Immature natural killer cell (primary cell): ENCODE data around the gene NDST1. TPM values are rescaled to one million over a fixed set of nuclear protein-coding genes. Genes with fewer than 3 reads are reported as not detected.

ENCODE experiments used
- DNase-seq, 3 donors: peaks; one replicate each; pipeline ENCODE4 v3.0.0; 2022; ENCODE audit warnings: mixed read lengths in 1 of 3
- H3K27ac Mint-ChIP-seq, 6 donors: one replicate each; pipeline ENCODE4 v1.8.0; 2020; ENCODE audit warnings: mixed read lengths in 6 of 6, mild to moderate bottlenecking in 5 of 6, inconsistent platforms in 4 of 6, moderate library complexity in 3 of 6
- H3K27me3 Mint-ChIP-seq, 3 donors: one replicate each; pipeline ENCODE4 v1.8.0; 2020 to 2021; ENCODE audit warnings: low read depth in 3 of 3, mild to moderate bottlenecking in 3 of 3, mixed read lengths in 3 of 3, moderate library complexity in 3 of 3, inconsistent platforms in 1 of 3
- H3K36me3 Mint-ChIP-seq, 3 donors: one replicate each; pipeline ENCODE4 v1.8.0; 2020; ENCODE audit warnings: mixed read lengths in 3 of 3, inconsistent platforms in 2 of 3, mild to moderate bottlenecking in 2 of 3
- H3K4me1 Mint-ChIP-seq, 2 donors: one replicate each; pipeline ENCODE4 v1.8.0; 2020; ENCODE audit warnings: inconsistent platforms in 2 of 2, mild to moderate bottlenecking in 2 of 2, mixed read lengths in 2 of 2, moderate library complexity in 1 of 2
- H3K4me3 Mint-ChIP-seq, 5 donors: one replicate each; pipeline ENCODE4 v1.8.0; 2020; ENCODE audit warnings: mild to moderate bottlenecking in 5 of 5, mixed read lengths in 5 of 5, inconsistent platforms in 3 of 5, moderate library complexity in 3 of 5
- H3K9me3 Mint-ChIP-seq, 6 donors: one replicate each; pipeline ENCODE4 v1.8.0; 2020; ENCODE audit warnings: mild to moderate bottlenecking in 6 of 6, mixed read lengths in 6 of 6, inconsistent platforms in 4 of 6, moderate library complexity in 3 of 6
- polyA plus RNA-seq, 3 donors: library from polyadenylated mRNA; unstranded; fragments of 300-500 nt; fragmentation: Illumina TruSeq; gene quantifications; one replicate each; pipeline ENCODE4 v1.2.3, GENCODE V29; 2021

NDST1 gene
- polyA plus RNA-seq, 3 donors from 2014 or later = 1.2 to 3.2 (median 1.4) TPM

- H3K4me3 Mint-ChIP-seq = no peak overlapping the region
- DNase-seq = no peak
Observed at GRCh38 chr5:150584556-150585335, 76.8 kb downstream of the NDST1 start.

DNA sequence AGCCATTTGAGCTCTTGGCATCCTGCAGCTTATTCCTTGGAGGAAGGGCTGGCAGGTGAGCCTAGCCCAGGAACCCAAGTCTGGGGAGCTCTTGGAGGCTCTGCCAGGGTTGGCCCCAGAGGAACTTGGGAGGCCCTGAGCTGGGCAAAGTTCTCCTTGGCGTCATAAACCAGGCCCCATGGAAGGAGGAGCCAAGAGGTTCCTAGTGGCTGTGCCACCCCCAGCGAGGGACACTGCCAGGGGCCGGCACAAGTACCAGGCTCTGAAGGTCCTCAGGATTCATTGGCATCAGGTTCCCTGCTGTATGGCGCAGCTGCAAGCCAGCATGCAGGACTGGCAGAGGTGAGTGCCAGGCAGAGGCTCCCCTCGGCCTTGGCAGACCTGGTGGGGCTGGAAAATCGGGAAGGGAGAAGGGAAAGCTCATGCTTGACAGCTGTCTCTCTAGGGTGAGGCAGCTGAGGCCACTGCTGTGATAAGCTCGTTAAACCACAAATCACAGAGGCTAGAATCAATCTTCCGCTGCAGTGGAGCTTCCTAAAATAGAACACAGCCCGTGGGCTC lies 77.9 kb downstream of the NDST1 start:
- H3K4me3 Mint-ChIP-seq = no peak overlapping the region
- H3K27ac Mint-ChIP-seq = no peak overlapping the region
- no peaks in the 10 kb centered on the region for H3K9me3 Mint-ChIP-seq
- DNase-seq = no peak
- peaks cover 0 to 5% (median 4%) of the 10 kb centered on the region in 3 donors for H3K27me3 Mint-ChIP-seq
- H3K4me1 Mint-ChIP-seq = no peaks in the 10 kb centered on the region
- no peaks in the 10 kb centered on the region for H3K36me3 Mint-ChIP-seq

More at GRCh38 chr5:150584556-150585335, 76.8 kb downstream of the NDST1 start:
- no peaks in the 10 kb centered on the region for H3K9me3 Mint-ChIP-seq
- peaks cover 0 to 6% (median 4%) of the 10 kb centered on the region in 3 donors for H3K27me3 Mint-ChIP-seq
- H3K27ac Mint-ChIP-seq = no peak overlapping the region
- H3K4me1 Mint-ChIP-seq = no peaks in the 10 kb centered on the region
- no peaks in the 10 kb centered on the region for H3K36me3 Mint-ChIP-seq

DNA sequence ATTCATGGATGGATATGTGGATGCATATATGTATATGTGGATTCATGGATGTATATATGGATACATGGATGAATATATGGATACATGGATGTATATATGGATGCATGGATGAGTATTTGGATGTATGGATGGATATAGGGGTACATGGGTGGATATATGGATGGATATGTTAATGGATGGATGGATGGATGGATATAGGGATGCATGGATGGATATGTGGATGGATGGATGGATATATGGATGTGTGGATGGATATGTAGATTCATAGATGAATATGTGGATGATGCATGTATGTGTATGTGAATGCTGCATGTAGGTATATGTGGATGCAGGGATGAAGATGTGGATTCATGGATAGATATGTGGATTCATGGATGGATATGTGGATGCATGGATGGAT lies 79.1 kb downstream of the NDST1 start:
- Mint-ChIP-seq H3K36me3 (no peaks in the 10 kb centered on the region), H3K27me3 (peaks cover 0 to 5% (median 4%) of the 10 kb centered on the region in 3 donors), H3K4me1 (no peaks in the 10 kb centered on the region), H3K27ac (no peak overlapping the region), H3K4me3 (no peak overlapping the region), H3K9me3 (no peaks in the 10 kb centered on the region)
- DNase-seq = no peak

GRCh38 chr5:150587856-150588595 lies 80.1 kb downstream of the NDST1 start:
- Mint-ChIP-seq H3K9me3 (no peaks in the 10 kb centered on the region), H3K36me3 (no peaks in the 10 kb centered on the region), H3K27ac (no peak overlapping the region), H3K4me1 (no peaks in the 10 kb centered on the region), H3K4me3 (no peak overlapping the region), H3K27me3 (peaks cover 0 to 5% (median 4%) of the 10 kb centered on the region in 3 donors)
- DNase-seq = no peak

GRCh38 chr5:150588596-150588890 lies 80.6 kb downstream of the NDST1 start:
- Mint-ChIP-seq H3K9me3 (no peaks in the 10 kb centered on the region), H3K4me3 (no peak overlapping the region), H3K27ac (no peak overlapping the region), H3K36me3 (no peaks in the 10 kb centered on the region), H3K4me1 (no peaks in the 10 kb centered on the region), H3K27me3 (peaks cover 0 to 5% (median 4%) of the 10 kb centered on the region in 3 donors)
- no peak for DNase-seq

DNA sequence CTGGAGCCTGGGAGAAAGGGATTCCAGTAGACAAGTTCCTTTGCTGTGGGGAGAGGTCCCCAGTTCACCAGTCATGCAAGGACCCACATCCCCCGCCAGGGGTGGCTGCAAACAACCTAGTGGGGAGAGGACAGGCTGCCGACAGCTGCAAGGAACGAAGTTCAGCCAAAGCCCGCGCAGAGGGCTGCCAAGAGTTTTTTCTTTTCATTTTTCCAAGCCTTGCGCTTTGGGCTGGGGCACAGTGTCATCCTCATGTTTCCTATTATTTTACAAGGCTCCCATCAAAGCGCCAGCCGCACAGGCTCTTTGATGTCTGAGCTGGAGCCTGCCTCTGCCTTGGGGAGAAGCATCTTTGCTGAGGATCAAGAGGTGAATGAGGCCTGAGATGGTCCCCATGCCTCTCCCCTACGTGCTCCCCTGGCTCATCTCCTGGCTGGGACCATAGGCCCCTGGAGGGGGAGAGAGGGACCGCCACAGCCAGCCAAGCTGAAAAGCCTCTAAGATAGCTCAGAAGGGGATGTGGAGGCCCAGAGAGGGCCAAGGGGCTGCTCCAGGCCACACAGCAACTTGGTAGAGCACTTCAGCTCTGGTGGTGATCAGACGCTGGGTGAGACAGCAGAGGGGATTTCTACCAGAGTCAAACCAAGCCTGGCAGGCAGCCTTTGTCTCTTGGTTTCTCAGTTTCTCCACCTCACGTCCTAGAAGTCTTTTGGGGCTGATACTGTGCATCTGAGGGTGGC lies 82.1 kb downstream of the NDST1 start:
- peaks cover 0 to 4% (median under 1%) of the 10 kb centered on the region in 3 donors for H3K27me3 Mint-ChIP-seq
- no peak overlapping the region for H3K27ac Mint-ChIP-seq
- no peaks in the 10 kb centered on the region for H3K4me1 Mint-ChIP-seq
- H3K36me3 Mint-ChIP-seq = no peaks in the 10 kb centered on the region
- no peaks in the 10 kb centered on the region for H3K9me3 Mint-ChIP-seq
- DNase-seq = no peak
- no peak overlapping the region for H3K4me3 Mint-ChIP-seq

DNA sequence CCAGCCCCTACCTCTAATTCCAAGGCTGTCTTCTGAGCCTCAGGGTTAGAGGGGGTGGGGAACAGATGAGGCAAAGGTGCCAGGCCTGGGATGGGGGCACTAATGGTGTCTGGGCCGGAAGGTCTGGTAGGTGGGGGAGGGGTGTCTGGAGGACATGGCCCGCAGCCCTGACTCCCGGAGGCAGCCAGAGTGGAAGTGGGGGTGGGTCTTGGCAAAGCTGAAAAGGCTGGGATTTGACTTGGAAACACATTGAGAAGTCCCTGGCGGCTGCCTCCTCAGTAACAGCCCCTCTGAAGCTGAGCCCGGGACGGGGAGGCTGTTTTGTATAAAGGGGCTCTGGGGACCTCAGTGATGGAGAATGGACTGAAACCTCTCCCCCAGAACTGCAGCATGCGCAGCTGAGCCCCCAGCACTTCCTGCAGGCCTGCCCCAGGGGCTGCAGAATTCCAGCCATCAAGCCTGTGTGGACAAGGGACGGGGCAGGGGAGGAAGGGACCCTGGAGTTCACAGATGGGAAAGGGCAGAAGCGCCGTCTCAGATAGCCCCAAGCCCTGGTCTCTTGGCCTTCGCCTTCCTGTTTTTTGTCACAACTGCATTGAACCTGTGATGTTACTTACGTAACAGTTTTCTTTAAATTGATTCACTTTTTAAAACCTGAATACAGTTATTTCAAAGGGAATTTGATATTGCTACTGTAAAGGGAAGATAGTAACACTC lies 83.2 kb downstream of the NDST1 start:
- Mint-ChIP-seq H3K9me3 (no peaks in the 10 kb centered on the region), H3K36me3 (no peaks in the 10 kb centered on the region), H3K27ac (no peak overlapping the region)

GRCh38 chr5:150593593-150593992 lies 85.7 kb downstream of the NDST1 start:
- Mint-ChIP-seq H3K4me3 (no peak overlapping the region), H3K4me1 (no peaks in the 10 kb centered on the region), H3K36me3 (no peaks in the 10 kb centered on the region), H3K27me3 (peaks cover 0 to 4% (median 1%) of the 10 kb centered on the region in 3 donors), H3K9me3 (no peaks in the 10 kb centered on the region), H3K27ac (no peak overlapping the region)
- DNase-seq = no peak

More for the DNA sequence above, 83.2 kb downstream of the NDST1 start:
- DNase-seq = no peak
- peaks cover 0 to 4% (median 1%) of the 10 kb centered on the region in 3 donors for H3K27me3 Mint-ChIP-seq
- no peak overlapping the region for H3K4me3 Mint-ChIP-seq
- H3K4me1 Mint-ChIP-seq = no peaks in the 10 kb centered on the region

- Mint-ChIP-seq H3K36me3 (no peaks in the 10 kb centered on the region), H3K4me1 (no peaks in the 10 kb centered on the region), H3K27me3 (peaks cover 0 to 4% (median 1%) of the 10 kb centered on the region in 3 donors), H3K4me3 (no peak overlapping the region), H3K9me3 (no peaks in the 10 kb centered on the region), H3K27ac (no peak overlapping the region)
- no peak for DNase-seq
Observed at GRCh38 chr5:150593996-150594395, 86.1 kb downstream of the NDST1 start.

DNA sequence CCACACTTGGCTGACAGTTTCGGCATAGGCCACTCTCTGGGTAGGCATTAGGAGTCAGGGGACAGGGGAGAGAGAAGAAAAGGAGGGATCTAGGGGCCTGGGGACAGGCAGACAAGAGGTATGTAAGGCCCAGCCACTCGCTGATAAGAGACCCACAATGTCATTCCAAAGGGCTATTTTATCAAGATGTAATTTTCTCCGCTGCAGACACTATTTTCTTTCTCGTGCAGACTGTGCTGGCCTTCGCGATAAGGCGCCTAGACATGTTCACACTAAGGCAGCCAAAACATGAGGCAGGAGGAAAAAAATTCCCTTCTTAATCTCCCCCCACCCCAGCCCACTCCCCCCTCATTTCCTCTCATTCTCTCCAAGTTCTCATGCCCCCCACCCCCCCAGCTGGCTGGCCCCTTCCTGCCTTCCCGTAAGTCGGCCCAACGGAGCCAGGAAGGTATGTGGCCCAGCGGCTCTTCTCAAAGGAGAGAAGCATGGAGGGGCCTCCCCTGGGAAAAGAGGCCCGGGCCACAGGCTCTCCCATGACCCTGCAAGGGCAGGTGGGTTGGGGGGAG lies 87.6 kb downstream of the NDST1 start:
- H3K4me3 Mint-ChIP-seq = no peak overlapping the region
- no peaks in the 10 kb centered on the region for H3K36me3 Mint-ChIP-seq
- no peak overlapping the region for H3K27ac Mint-ChIP-seq
- peaks cover 0 to 4% (median 1%) of the 10 kb centered on the region in 3 donors for H3K27me3 Mint-ChIP-seq
- no peaks in the 10 kb centered on the region for H3K9me3 Mint-ChIP-seq
- no peak for DNase-seq
- no peaks in the 10 kb centered on the region for H3K4me1 Mint-ChIP-seq

DNA sequence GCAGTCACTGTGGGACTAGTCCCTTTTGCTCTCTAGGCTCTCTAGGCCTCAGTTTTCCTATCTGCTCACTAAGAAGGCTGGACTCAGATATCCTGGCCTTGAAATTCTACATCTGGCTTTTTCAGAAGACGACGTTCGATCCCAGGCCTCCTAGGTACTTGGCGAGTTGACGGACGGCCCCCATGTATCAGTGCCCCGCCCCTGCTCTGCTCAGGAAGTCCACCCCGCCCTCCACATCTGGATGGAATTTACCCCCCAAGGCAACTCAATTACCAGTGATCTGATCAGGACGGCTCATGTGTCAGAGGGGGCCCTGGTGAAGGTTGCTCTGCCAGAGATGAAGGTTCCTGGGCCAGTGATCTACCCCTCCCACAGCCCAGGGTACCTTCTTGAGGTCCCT lies 88.4 kb downstream of the NDST1 start:
- Mint-ChIP-seq H3K27me3 (peaks cover 0 to 4% (median 1%) of the 10 kb centered on the region in 3 donors), H3K4me3 (no peak overlapping the region), H3K27ac (no peak overlapping the region), H3K36me3 (no peaks in the 10 kb centered on the region), H3K9me3 (no peaks in the 10 kb centered on the region), H3K4me1 (no peaks in the 10 kb centered on the region)
- no peak for DNase-seq

DNA sequence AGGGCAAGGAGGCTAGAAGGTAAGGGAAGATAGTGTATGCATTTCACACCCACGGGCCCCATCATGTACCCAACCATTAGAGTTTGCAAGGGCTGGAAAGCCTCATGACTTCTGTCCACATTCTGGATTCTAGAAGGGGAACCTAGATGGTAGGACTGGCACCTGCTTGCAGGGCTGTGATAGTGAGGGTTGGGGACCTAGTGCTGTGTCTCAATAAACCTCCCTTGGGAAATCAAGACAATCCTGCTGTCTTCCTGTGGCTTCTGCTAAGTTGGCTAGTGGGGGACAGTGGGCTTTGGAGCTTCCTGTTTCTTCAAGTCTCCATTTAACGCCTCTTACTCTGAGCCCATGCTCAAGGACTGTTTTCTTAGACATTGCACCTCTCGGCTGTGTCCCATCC lies 88.9 kb downstream of the NDST1 start:
- Mint-ChIP-seq H3K4me1 (no peaks in the 10 kb centered on the region), H3K9me3 (no peaks in the 10 kb centered on the region), H3K36me3 (no peaks in the 10 kb centered on the region), H3K27ac (no peak overlapping the region), H3K4me3 (no peak overlapping the region), H3K27me3 (peaks cover 0 to 4% (median 2%) of the 10 kb centered on the region in 3 donors)
- DNase-seq = no peak

DNA sequence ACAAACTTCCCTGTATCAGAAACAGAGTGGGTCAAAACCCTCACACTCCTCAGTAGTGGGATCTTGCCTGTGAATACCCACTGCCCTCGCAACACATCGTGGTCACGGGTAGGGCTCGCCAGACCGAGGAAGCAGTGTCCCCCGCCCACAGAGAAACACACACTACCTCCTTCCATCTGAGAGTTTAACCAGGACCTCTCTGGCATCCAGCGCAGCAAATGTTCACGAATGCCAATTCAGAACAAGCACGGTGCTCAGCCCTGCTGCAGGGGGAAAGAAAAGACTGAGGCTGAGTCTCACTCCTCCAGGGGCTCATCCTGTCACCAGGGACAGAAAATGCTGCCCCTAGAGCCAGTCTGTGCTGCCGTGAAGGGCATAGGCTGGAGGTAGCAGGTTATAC lies 90.1 kb downstream of the NDST1 start:
- H3K4me1 Mint-ChIP-seq = no peaks in the 10 kb centered on the region
- H3K4me3 Mint-ChIP-seq = no peak overlapping the region
- H3K27ac Mint-ChIP-seq = peak overlapping the region in 1 of 6 donors; percentile 29
- no peaks in the 10 kb centered on the region for H3K36me3 Mint-ChIP-seq
- peaks cover 0 to 4% (median 2%) of the 10 kb centered on the region in 3 donors for H3K27me3 Mint-ChIP-seq
- no peak for DNase-seq
- H3K9me3 Mint-ChIP-seq = no peaks in the 10 kb centered on the region
